Measurements from ENCODE around the gene RAC3. TPM values are rescaled to one million over a fixed set of nuclear protein-coding genes. Genes with fewer than 3 reads are reported as not detected.

The RAC3 gene
- total RNA-seq, 2 experiments from 2014 or later: 15.1 to 24.4 TPM

DNA sequence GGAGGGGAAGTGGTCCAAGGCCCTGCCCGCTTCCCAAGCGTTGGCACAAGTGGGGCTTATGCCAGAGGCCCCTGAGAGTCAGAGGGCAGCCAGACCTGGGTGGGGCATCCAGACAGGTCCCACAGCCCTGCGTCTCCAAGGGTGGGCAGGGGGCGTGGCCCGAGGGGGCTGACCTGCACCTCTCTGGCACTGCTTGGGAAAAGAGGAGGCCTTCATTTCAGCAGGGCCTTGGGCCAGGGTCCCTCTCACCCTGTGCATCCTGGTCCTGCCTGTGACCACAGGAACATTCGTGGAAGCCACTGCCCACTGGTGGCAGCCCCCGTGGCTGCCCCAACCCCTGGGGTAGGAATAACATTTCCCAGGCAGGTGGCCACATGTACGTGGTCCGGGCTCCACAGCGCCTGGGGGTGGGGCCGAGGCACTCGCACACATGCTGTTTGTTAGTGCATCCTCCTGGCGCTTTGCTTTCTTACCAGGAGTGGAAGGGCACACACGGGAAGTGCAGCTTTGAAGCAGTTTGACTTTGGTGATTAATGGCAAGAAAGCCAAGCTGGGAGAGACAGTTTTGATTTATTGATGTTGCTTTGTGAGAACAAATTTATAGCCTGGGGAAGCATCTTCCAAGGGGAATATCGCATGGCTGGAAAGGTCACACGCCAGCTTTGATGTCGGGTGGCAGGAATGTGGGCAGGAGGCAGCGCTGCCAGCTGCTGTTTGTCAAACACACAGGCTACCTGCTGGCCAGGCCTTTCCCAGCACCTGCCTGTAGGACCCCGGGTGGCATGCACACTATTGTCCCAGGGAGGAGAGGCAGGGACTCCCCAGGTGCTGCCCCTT is 13.1 kb upstream of the RAC3 start:
- Histone ChIP-seq H3K79me2 (ENCODE audit: insufficient read depth, low read depth, low read length) (peaks cover 12% of the 10 kb centered on the region; the same call in 1 of the 2 replicates), H3K9me2 (ENCODE audit: insufficient read depth, low read length) (no peaks in the 10 kb centered on the region), H2AFZ (ENCODE audit: low read length) (no peak overlapping the region), H3K4me2 (ENCODE audit: low read length) (no peak overlapping the region), H4K20me1 (ENCODE audit: insufficient read depth, low read length) (no peaks in the 10 kb centered on the region), H3K36me3 (ENCODE audit: insufficient read depth, low read length) (peaks cover 11% of the 10 kb centered on the region; the same call in 1 of the 2 replicates), H3K4me1 (ENCODE audit: insufficient read depth, low read length, poor library complexity, severe bottlenecking) (peaks cover 22% of the 10 kb centered on the region), H3K9me3 (ENCODE audit: low read length) (no peaks in the 10 kb centered on the region), H3K4me3 (ENCODE audit: low read depth, low read length, poor library complexity, severe bottlenecking) (no peak overlapping the region), H3K27ac (ENCODE audit: low read depth, low read length, poor library complexity, severe bottlenecking) (no peak overlapping the region)
- POLR2A ChIA-PET: no interaction called here
- intact Hi-C loops (cut with micrococcal nuclease; ENCODE audit: unreplicated experiment): no loop called here
- CTCF ChIA-PET (ENCODE audit: unreplicated experiment): no interaction called here
- TF ChIP-seq EZH2phosphoT487 (IDR thresholded peaks at IDR 0.05; ENCODE audit: borderline replicate concordance, low read depth, low read length): no peak
- TF ChIP-seq, protein P1, sequence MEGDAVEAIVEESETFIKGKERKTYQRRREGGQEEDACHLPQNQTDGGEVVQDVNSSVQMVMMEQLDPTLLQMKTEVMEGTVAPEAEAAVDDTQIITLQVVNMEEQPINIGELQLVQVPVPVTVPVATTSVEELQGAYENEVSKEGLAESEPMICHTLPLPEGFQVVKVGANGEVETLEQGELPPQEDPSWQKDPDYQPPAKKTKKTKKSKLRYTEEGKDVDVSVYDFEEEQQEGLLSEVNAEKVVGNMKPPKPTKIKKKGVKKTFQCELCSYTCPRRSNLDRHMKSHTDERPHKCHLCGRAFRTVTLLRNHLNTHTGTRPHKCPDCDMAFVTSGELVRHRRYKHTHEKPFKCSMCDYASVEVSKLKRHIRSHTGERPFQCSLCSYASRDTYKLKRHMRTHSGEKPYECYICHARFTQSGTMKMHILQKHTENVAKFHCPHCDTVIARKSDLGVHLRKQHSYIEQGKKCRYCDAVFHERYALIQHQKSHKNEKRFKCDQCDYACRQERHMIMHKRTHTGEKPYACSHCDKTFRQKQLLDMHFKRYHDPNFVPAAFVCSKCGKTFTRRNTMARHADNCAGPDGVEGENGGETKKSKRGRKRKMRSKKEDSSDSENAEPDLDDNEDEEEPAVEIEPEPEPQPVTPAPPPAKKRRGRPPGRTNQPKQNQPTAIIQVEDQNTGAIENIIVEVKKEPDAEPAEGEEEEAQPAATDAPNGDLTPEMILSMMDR (conservative IDR thresholded peaks at IDR 0.05; ENCODE audit: low read length): no peak
- no peak for DNase-seq (ENCODE audit: low spot score)
- BruUV-seq (replicated peaks): TSS peak; percentile 91

DNA sequence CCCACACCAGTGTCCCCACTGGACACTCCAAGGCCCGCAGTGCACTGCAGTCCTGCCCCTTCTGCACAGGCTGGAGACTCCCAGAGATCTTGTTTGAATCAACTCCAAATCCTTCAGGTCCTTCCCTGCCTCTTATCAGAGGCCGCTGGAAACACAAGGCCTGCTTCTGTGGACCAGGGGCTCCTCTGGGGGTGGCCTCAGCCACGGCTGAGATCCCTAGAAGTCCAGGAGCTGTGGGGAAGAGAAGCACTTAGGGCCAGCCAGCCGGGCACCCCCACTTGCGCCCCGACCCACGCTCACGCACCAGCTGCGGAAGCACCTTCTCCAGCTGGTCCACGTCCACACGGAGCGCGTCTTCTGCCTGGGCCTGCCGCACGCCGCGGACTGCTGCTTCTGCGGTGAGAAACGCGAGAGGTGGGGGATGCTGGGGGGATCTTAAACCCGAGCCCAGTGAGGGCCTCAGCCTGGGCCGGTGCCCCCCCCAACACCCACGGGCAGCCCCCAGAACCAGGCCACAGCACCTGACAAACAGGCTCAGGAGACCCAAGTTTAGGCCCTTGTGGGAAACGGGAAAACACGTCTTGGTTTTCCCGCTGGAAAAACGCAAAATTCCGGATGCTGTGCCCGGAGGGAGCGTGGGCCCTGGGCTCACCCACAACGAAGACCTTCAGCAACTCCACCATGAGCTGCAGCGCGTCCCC is 12.3 kb upstream of the RAC3 start:
- no peak overlapping the region for H3K4me2 ChIP-seq (ENCODE audit: low read length)
- H2AFZ ChIP-seq (ENCODE audit: low read length): no peak overlapping the region
- peaks cover 11% of the 10 kb centered on the region; the same call in 1 of the 2 replicates for H3K36me3 ChIP-seq (ENCODE audit: insufficient read depth, low read length)
- no peaks in the 10 kb centered on the region for H3K9me2 ChIP-seq (ENCODE audit: insufficient read depth, low read length)
- no peak overlapping the region for H3K27ac ChIP-seq (ENCODE audit: low read depth, low read length, poor library complexity, severe bottlenecking)
- no peaks in the 10 kb centered on the region for H4K20me1 ChIP-seq (ENCODE audit: insufficient read depth, low read length)
- POLR2A ChIA-PET: no interaction called here
- no TSS peak for BruUV-seq (replicated peaks)
- CTCF ChIA-PET (ENCODE audit: unreplicated experiment): interaction anchor here (1.0 kb wide), 1 partner anchor 53 kb away, joined by 3 read pairs; no protein-coding TSS in a partner anchor
- TF ChIP-seq, protein P1 (conservative IDR thresholded peaks at IDR 0.05; ENCODE audit: low read length): no peak
- TF ChIP-seq EZH2phosphoT487 (IDR thresholded peaks at IDR 0.05; ENCODE audit: borderline replicate concordance, low read depth, low read length): no peak
- H3K4me1 ChIP-seq (ENCODE audit: insufficient read depth, low read length, poor library complexity, severe bottlenecking): peaks cover 26% of the 10 kb centered on the region
- no peak for DNase-seq (ENCODE audit: low spot score)
- H3K4me3 ChIP-seq (ENCODE audit: low read depth, low read length, poor library complexity, severe bottlenecking): no peak overlapping the region
- H3K79me2 ChIP-seq (ENCODE audit: insufficient read depth, low read depth, low read length): peaks cover 12% of the 10 kb centered on the region; the same call in 1 of the 2 replicates
- intact Hi-C loops (cut with micrococcal nuclease; ENCODE audit: unreplicated experiment): no loop called here
- no peaks in the 10 kb centered on the region for H3K9me3 ChIP-seq (ENCODE audit: low read length)

Data from OCI-LY7 (cell line).